ENCODE results near the gene SMURF1. TPM values are rescaled to one million over a fixed set of nuclear protein-coding genes. Genes with fewer than 3 reads are reported as not detected.
A peak's percentile ranks its signal among the peaks of the same experiment; 100 is the strongest.

Gene SMURF1
- total and polyA plus RNA-seq, 2 experiments from 2014 or later, result 11.9 to 24.5 TPM

DNA sequence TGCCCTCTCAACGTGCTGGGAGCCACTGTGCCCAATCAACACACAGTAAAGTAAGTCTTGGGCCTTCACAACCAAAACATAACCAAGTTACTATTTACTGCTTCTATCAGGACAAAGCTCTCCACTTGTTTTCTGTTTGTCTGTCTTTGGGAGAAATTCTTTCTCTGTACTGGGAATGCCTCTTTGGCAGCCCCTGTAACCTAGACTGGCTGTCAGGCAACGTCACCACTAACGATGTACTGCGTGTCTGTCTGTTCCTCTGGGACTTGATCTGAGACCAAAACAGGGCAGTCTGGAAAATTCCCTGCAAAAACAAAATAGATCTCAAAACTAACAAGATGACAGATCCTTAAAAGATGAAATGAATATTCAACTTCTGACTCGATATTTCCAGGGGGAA, 113.0 kb downstream of the SMURF1 start:
- no peak for TF ChIP-seq CTCF (IDR thresholded peaks at IDR 0.05; ENCODE audit: low read depth, low read length)
- H3K4me3 ChIP-seq, result no peak overlapping the region
- H3K27ac ChIP-seq, result no peak overlapping the region
- no peaks in the 10 kb centered on the region for H3K27me3 ChIP-seq
- H3K9me3 ChIP-seq (ENCODE audit: low read depth), result no peaks in the 10 kb centered on the region
- no peak for DNase-seq (ENCODE audit: low read depth in 1 of 2, low spot score in 1 of 2)
- peaks cover 70% of the 10 kb centered on the region for H3K36me3 ChIP-seq
- H3K4me1 ChIP-seq (ENCODE audit: low read depth), result no peaks in the 10 kb centered on the region

DNA sequence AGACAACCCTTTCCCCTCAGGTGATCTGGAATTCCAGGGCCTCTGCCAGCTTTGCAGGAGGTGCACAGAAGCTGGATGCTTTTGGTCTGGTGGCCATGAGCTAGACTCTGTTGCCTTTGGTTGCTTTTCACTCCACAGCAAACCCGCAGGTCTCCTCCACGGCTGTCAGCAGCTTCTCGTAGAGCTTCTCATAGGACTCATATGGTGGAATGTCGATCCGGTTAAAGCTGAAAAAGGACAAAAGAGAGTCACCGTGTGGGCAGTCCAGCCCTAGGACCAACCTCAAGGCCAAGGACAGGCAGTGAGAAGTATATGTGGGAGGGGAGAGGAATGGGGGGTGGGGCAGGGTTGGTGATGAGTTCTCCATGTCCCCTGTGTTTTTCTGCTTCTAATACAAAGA, 113.5 kb downstream of the SMURF1 start:
- no peak for DNase-seq (ENCODE audit: low read depth in 1 of 2, low spot score in 1 of 2)
- Histone ChIP-seq H3K36me3 (peaks cover 65% of the 10 kb centered on the region), H3K27ac (no peak overlapping the region), H3K9me3 (ENCODE audit: low read depth) (no peaks in the 10 kb centered on the region), H3K4me3 (no peak overlapping the region), H3K27me3 (no peaks in the 10 kb centered on the region), H3K4me1 (ENCODE audit: low read depth) (no peaks in the 10 kb centered on the region)
- TF ChIP-seq CTCF (IDR thresholded peaks at IDR 0.05; ENCODE audit: low read depth, low read length), result no peak

DNA sequence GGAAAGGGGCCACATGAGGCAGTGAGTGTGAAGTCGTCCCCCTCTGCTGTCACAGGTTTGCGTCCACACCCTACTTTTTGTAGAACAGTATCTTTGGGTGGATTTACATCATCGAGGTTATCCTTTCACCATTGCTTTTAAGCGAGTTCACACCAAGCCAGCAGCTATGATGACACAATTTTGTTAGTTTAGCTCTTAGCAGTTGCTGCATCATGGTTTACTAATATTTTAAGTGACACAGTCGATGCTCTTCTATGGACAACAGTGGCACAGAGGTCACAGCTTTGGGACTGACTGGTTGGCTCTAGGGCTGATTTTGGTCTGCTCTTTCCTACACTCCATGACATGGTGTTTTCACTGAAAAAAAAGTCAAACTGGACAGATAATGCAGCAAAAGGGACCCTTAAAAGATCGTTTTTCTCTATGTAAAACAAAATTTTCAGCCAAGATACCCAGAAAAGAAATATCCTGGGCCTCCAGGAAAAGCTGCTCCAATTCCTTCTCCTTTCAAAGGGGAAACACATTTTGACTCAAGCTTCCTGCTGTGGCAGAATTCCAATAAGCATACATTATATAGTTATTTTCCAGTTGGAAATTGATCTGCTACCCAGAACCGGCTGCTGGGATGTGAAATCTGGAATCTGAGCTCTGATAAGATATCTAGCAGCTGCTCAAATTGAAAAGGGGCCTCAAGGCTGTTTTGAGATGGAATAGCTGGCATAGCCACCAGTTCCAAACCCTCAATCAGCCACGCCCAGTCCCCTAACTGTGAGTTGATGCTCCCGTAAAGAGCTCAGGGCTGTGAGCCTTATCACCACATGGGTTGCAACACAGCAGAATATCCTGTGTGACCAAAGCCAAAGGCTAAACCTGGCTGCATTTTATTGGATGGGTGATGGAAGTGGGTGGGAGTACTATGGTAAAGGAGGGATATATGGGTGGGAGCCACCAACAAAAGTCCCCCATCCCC, 114.2 kb downstream of the SMURF1 start:
- Histone ChIP-seq H3K4me3 (no peak overlapping the region), H3K27me3 (no peaks in the 10 kb centered on the region), H3K36me3 (peaks cover 58% of the 10 kb centered on the region), H3K9me3 (ENCODE audit: low read depth) (no peaks in the 10 kb centered on the region), H3K27ac (peak overlapping the region; percentile 34), H3K4me1 (ENCODE audit: low read depth) (no peaks in the 10 kb centered on the region)
- peak in 1 of 2 donors; percentile 34 for DNase-seq (ENCODE audit: low read depth in 1 of 2, low spot score in 1 of 2)
- no peak for TF ChIP-seq CTCF (IDR thresholded peaks at IDR 0.05; ENCODE audit: low read depth, low read length)

DNA sequence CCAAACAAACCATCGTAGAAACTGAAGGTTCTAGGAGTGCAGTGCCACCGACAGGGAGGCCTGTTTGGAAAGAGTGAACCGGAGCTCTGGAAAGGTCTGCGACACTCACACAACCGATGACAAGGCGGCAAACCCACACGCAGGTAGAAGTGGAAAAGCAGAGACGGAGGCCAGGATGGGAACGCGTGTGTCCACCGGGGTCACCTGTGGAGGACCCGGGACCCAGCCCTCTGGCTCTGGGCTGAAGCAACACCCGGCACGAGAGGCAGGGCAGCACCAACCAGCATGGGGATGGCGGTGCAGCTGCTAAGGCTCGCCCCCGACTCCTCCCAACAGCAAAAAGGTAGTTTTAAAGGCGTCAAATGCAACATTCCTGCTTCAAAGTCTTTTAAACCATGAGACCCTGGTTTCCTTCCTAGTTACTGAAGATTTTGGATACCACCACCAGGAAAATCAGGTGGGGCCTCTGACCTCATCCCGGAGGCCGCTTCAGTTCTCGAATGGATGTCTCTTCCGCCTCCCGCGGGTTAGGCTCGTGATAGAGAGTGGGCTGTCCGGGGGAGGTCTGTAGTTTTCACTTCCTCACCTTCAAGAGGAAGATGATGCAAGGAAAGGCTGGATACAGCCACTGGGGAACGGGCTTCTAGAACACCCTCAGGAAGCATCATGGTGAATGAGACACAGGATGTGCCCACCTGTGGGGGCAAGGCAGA, 115.5 kb downstream of the SMURF1 start:
- no peaks in the 10 kb centered on the region for H3K4me1 ChIP-seq (ENCODE audit: low read depth)
- no peaks in the 10 kb centered on the region for H3K9me3 ChIP-seq (ENCODE audit: low read depth)
- DNase-seq (ENCODE audit: low read depth in 1 of 2, low spot score in 1 of 2), result no peak
- no peak for TF ChIP-seq CTCF (IDR thresholded peaks at IDR 0.05; ENCODE audit: low read depth, low read length)
- H3K4me3 ChIP-seq, result no peak overlapping the region
- peak overlapping the region; percentile 67 for H3K27ac ChIP-seq
- no peaks in the 10 kb centered on the region for H3K27me3 ChIP-seq
- peaks cover 46% of the 10 kb centered on the region for H3K36me3 ChIP-seq

GRCh38 chr7:99027841-99028240, 116.1 kb downstream of the SMURF1 start:
- Histone ChIP-seq H3K9me3 (ENCODE audit: low read depth) (no peaks in the 10 kb centered on the region), H3K4me1 (ENCODE audit: low read depth) (no peaks in the 10 kb centered on the region), H3K36me3 (peaks cover 41% of the 10 kb centered on the region), H3K27me3 (no peaks in the 10 kb centered on the region), H3K4me3 (no peak overlapping the region), H3K27ac (peak overlapping the region; percentile 67)
- DNase-seq (ENCODE audit: low read depth in 1 of 2, low spot score in 1 of 2), result peak in 1 of 2 donors; percentile 37
- no peak for TF ChIP-seq CTCF (IDR thresholded peaks at IDR 0.05; ENCODE audit: low read depth, low read length)

All from cardiac muscle cell (in vitro differentiated cells and primary cell).